GM18868 (cell line): ENCODE results near the gene SETSIP.
A peak's percentile ranks its signal among the peaks of the same experiment; 100 is the strongest.
"Not testable (repeated sequence)": the region's sequence is repeated elsewhere in the genome, so short reads cannot be mapped to it uniquely, and the experiment has no call there.

Source experiments
- ATAC-seq: cut with Tn5 transposase; IDR thresholded peaks from one replicate; pipeline ENCODE4 v1.9.1; 2021; ENCODE audit warnings: mild to moderate bottlenecking, moderate library complexity; ENCODE audit not compliant: unreplicated experiment

The SETSIP gene, protein sequence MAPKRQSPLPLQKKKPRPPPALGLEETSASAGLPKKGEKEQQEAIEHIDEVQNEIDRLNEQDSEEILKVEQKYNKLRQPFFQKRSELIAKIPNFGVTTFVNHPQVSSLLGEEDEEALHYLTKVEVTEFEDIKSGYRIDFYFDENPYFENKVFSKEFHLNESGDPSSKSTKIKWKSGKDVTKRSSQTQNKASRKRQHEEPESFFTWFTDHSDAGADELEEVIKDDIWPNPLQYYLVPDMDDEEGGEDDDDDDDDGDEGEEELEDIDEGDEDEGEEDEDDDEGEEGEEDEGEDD

DNA sequence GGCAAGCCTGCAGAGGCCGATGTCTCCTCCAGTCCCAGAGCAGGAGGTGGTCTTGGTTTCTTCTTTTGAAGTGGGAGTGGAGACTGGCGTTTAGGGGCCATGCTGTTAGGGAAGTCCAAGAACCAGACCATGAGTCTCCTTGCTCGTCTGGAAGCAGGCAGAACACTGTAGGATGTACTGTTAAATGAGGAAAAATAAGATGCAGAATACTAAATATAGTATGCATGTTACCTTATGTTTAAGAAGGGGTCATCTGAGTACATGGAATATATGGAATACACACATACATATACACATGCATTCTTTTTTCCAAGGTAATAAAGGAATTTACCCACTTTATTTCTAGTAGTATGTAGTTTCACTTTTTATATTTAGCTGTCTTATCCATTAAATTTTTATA is at the start of gene SETSIP:
Gene SETSIP, minus strand, starts transcription at position 101 of the 400 bp plus-strand sequence. Its CDS starts 0 bp downstream, at position 101.
- ATAC-seq = no peak

DNA sequence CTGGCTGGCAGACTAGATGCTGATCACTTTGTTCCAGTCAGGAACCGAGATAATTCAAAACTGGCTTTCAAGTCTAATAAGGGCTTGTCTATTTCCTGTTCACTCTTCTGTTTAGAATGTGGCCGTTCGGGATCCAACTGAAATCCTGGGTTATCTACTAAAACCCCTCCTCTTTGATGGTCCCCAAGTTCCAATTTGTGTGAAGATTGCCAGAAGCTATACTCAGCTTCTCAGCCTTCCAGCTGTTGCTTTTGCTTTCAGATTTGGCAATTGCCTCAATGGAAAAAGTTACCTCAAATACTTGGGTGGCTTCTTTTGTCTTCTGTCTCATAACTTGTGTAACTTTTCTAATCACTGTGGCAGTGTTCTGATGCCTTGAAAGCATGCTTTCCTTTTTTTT is 48.7 kb upstream of the SETSIP start:
- no peak for ATAC-seq

DNA sequence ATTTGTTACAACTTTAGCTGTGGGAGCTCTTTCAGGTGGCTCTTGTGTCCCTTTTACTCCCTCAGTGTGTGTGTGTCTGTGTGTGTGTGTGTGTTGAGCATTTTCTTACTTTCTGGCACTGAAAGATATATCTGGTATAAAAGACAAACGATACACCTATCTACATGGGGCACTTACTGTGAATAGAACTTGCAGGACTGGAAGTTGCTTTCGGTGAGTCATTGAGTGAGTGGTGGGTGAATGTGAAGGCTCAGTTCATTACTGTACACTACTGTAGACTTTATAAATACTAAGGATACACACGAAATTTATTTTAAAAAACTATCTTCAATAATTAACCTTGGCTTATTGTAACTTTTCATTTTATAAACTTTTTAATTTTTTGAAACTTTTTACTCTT is 43.6 kb upstream of the SETSIP start:
- ATAC-seq = no peak

DNA sequence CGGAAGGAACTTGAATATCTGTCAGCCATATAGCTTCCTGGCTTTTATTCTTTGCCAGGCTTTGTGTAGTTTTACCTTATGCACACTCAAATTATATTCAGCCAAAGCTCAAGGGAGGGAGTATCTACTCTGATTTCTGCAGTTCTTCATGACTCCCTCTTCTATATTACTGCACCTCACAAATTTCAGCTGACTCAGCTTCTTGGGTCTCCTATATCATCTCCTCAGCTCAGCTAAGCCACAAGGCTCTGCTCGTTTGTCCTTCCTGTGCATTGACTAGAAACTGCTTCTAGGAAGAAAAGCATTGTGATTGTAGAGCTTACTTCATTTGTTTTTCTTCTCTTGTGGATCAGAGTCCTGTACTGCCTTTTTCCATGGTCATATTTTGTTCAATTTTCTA is 42.3 kb upstream of the SETSIP start:
- no peak for ATAC-seq

DNA sequence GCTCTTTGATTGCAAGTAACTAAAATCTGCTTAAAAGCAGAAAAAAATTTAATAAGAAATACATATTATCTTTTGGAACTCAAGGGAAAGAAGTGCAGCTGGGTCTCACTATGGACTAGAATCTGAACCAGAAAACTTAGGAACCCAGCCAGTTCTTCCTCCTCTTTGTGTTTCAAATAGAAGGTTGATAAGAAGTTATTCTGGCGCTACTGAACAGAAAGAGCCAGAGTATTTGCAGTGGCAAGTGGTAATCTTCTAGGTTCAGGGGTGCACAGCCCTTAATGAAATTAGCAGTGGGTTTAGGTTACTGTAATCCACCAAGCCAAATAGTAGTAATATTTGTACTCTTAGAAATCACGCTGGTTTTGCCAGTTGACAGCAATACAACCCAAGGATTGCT is 33.4 kb upstream of the SETSIP start:
- no peak for ATAC-seq

DNA sequence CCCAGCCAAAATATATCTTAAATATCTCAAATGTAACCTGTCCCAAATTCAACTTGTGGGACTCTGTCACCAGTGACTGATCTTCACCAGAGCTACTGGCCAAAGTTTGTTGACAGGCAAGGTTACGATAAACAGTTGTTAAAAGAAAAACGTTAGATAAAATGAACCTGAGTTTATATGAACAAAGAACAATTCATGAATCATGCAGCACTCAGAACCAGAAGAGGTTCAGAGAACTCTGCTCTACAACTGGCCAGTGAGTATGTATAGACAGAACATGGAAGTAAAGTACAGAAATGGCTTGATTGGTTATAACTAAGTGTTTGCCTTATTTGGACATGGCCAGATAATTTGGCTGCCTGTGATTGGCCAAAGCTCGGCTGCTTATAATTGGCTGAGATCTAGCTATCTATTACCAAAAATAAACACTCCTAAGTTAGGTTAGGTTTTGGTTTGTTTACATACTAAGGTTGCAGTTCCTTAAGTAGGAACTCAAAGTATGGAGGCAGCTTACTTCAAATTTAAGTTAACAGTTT is 30.4 kb upstream of the SETSIP start:
- no peak for ATAC-seq

DNA sequence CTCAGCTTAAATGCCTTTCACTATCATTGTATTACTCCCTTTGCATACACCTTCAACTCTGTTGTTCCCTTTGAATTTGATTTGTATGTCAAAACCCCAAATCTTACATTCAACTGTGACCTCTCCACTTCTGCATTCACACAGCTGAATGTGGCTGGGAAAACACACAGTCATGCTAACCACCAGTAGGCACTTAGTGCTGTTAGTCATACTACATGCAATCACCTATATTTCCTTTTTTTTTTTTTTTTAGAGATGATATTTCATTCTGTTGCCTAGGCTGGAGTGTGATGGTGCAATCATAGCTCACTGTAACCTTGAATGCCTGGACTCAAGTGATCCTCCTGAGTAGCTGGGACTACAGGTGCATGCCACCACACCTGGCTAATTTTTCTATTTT is 21.1 kb upstream of the SETSIP start:
- ATAC-seq = peak; percentile 49

DNA sequence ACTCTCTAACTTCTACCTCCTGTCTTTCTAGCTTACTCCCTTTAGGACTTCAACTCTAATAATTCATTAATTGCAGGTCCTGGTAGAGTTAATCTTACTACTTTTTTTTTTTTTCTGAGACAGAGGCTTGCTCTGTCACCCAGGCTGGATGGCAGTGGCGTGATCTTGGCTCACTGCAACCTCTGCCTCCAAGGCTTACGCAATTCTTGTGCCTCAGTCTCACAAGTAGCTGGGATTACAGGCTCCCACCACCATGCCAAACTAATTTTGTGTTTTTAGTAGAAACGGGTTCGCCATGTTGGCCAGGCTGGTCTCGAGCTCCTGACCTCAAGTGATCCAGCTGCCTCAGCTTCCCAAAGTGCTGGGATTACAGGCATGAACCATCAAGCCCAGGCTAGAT is 20.7 kb upstream of the SETSIP start:
- no peak for ATAC-seq

DNA sequence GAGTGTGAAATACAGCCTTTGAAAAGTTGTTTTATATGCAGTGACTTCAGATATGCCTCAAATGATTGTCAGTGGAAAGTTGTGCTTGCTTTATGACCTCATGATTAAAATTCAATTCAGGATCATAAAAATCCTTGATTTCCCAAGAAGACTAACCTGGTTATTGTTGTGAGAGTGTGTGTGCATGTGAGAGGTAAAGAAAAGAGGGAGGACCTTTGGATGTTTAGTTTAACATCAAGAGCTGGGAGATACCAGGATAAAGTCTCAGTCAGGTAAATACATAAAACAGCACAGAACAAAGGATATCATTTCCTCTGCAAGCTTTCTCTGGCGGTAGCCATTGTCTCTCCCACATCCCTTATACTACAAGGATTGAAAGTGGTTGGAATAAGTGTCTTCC is 19.4 kb upstream of the SETSIP start:
- no peak for ATAC-seq

DNA sequence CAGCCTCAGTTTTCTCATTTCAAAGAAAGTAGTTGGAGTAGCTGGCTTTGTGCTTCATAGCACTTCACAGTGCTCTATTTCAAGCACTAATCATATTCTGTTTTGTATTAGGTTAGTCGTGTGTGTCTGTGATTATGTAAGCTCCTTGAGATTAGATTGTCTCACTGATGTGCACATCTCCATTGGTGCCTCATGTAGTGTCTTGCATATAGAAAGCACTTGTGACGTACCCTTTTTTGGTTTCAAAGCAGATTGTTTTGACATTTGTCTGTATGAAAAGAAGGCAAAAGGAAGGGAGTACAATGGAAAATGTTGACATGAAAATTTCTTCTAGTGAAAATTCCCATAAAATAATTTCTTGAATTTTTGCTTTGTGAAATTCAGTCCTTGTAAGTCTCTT is 18.9 kb upstream of the SETSIP start:
- ATAC-seq = no peak

DNA sequence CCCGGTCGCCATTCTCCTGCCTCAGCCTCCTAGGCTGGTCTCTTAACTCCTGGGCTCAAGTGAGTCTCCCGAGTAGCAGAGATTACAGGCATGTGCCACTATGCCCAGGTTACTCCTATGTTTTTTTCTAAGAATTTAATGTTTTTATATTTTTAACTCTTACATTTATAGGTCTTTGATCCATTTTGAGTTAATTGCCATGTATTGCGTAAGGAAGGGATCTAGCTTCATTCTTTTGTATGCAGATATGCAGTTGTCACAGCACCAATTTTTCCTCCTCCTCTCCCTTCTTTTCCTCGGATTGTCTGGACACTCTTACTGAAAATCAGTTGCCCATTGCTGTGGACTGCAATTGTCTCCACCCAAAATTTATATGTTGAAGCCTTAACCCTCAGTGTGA is 16.4 kb upstream of the SETSIP start:
- no peak for ATAC-seq

DNA sequence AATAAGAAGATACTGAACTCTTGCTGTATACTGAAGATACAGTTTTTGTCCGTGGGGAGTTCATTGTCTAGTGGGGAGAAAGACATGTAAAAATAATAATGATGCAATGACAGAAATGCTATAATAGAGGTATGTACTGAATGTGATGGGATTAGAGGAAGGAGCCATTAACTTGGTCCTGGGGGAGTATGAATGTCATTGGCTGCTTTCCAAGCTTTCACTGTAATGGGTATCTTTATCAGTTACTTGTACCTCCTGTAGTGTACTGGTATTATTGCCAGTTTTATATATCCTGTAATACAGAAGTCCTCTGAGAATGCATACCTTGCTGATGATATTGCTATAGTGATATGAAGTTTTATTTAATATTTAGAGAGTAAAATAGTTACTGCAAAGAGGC is 12.3 kb upstream of the SETSIP start:
- no peak for ATAC-seq

DNA sequence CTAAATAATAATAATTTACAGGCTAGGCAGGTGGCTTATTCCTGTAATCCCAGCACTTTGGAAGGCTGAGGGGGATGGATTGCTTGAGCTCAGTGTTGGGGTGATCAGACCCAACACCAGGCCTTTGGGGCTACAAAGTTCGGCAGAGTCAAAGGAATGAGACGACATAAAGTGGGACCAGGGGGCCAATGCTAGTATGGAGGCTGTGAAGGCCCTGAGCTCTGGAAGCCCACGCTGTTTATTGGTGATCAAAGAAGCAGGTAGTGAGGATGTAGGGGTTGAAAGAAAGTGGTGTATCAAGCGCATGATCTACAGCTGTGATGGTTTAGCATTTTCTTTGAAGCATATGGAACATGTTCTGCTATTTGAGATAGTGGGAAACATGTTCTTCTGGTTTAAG is 10.5 kb upstream of the SETSIP start:
- no peak for ATAC-seq

DNA sequence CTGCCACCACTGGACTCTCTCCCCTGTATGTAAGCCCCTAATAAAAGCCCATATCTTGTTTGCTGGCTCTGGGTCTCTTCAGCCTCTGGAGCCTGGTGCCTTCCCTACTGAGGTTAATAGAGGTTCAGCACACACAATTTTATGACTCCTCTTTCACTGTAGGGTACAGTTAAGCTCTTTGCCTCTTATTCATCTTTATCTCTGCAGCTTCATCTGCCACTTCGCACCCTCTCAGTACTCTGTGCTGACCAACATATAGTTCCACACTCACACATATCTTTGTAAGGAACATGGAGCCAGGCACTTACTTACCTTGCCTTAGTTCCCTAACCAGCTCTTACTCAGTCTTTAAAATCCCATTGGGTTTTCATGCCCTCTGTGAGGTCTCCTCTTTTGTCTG is 9.4 kb upstream of the SETSIP start:
- no peak for ATAC-seq

DNA sequence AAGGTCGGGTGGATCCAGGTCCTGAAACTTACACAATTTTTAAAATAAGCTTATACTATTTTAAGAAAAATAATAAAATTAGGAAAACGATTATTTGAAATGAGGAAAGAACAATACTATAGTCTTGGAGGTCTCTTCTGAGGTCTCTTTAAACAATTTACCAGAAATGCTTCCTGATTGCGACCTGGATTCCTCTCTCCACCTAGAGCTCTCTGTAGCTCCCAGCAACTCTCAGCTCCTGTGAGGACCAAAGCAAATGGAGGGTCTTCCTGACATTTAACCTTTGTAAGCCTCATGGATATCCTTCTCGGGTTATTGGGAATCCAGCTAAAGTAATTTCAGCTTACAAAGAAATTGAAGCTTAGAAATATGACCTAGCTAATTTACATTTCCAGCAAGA is 5.8 kb upstream of the SETSIP start:
- no peak for ATAC-seq

DNA sequence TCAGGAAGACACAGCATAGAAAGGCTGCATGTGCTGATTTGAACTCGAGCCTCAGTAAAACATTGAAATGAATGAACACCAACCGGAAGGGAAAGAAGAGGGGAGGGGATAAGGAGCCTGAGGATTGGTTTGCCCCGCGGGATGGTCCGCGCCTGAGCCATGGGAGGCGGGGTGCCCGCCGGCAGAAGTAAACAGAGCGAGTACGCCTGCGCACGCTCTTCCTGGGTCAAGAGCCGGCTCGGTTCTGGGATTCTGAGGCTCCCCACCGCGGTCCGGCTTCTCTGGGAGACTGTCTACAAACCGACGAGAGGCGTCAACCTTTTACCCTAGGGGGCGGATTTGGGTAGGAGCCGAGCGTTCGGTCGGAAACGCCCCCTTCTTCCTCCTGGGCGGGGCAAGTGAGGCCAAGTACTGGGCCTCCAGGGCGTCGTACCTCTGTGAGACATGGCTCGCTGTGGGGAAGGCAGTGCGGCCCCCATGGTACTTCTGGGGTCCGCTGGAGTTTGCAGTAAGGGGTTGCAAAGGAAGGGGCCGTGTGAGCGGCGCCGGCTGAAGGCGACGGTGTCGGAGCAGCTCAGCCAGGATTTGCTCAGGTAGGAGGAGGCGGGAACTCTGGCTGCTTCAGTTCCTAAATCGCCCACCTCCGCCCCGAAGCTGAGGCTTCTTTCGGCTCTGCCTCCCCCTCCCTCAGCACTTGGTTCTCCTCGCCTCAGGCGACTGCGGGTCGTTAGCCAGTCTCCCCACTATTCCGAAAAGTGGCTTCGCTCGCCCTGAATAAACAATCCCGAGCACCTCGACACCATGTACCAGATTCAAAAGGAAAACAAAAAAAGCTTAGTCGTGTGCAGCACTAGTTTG is 5.1 kb upstream of the SETSIP start, which contains the start of gene BTBD8:
Gene BTBD8, plus strand, starts transcription at position 218 of the 858 bp plus-strand sequence. Its CDS starts 227 bp downstream, at position 445.
- ATAC-seq = peak; percentile 95

DNA sequence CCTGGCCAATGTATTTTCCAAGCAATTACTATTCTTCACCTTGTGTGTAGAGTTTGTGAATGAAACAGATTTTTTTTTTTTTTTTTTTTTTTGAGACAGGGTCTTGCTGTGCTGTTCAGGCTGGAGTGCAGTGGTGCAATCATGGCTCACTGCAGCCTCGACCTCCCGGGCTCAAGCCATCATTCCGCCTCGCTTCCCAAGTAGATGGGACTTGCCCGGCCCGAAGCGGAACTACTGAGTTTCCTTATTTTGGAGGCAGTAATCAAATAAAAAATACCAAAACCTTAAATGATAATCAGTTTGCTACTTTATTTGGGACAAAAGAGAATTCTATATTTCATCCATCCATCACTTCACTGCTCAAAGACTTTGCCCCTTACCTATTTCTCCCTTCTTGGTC is 4.2 kb upstream of the SETSIP start:
- no peak for ATAC-seq

DNA sequence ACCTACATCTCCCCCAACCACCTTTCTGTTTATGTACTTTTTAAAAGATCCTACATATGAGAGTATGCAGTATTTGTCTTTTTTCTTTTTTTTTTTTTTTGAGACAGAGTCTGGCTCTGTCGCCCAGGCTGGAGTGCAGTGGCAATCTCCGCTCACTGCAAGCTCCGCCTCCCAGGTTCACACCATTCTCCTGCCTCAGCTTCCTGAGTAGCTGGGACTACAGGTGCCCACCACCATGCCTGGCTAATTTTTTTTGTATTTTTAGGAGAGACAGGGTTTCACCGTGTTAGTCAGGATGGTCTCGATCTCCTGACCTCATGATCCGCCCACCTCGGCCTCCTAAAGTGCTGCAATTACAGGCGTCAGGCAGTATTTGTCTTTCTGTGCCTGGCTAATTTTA is 2.9 kb upstream of the SETSIP start:
- ATAC-seq = not testable (repeated sequence)

DNA sequence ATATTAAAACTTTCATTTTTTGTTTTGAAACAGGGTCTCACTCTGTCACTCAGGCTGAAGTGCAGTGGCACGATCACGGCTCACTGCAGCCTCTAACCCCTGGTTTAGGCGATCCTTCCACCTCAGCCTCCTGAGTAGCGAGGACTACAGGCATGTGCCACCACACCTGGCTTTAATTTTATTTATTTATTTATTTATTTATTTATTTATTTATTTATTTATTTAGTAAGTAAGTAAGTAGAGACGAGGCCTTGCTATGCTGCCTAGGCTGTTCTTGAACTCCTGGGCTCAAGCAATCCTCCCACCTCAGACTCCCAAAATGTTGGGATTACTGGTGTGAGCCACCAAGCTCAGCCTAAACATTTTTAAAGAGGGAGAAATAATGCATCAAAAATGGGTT is 1.2 kb upstream of the SETSIP start:
- no peak for ATAC-seq

DNA sequence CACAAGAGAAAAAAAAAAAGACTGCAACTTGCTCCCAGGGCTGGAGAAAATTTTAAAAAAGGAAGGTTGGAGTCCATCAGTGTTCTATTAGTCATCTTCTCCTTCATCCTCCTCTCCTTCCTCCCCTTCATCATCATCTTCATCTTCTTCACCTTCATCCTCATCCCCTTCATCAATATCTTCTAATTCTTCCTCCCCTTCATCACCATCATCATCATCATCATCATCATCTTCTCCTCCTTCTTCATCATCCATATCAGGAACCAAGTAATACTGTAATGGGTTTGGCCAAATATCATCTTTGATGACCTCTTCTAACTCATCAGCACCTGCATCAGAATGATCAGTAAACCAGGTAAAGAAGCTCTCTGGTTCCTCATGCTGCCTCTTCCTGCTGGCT is 765 bp downstream of the SETSIP start:
- not testable (repeated sequence) for ATAC-seq

DNA sequence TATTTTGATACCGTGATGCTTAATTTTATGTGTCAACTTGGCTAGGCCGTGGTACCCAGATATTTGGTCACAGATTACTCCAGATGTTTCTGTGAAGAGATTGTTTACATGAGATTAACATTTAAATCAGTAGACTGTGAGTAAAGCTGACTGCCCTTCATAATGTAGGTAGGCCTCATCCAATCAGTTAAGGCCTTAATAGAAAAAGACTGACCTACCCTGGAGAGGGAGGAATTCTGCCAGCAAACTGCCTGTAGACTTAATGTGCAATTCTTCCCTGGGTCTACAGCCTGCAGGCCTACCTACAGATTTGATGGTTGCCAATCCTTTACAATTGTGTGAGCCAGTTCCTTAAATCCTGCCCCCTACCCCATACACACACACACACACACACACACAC is 4.3 kb downstream of the SETSIP start:
- no peak for ATAC-seq

DNA sequence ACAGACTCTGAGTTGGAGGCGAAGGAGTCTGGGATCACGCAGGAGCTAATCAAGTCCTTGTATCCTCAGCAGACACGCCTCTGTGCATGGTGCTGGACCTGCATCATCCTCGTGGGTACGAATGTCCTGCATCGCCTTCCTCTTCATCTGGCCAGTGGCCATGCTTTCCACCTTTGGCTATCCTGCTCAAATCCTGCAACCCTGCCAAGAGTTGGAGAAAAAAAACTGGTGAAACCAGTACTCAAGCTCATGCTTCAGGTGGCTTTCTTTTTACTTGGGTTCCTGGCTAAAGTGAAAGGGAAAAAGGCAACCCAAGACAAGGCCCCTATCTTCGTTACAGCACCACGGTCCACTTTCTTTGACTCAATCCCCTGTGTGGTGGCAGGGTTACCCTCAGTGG is 8.9 kb downstream of the SETSIP start:
- no peak for ATAC-seq
